Measurements from ENCODE around the gene WDR37.
"Not testable (repeated sequence)": the region's sequence is repeated elsewhere in the genome, so short reads cannot be mapped to it uniquely, and the experiment has no call there.

The WDR37 gene

GRCh38 chr10:1041514-1041913 is 14.7 kb upstream of the WDR37 start:
- no peak for DNase-seq (ENCODE audit: low spot score)

GRCh38 chr10:1043532-1043995 is 12.6 kb upstream of the WDR37 start:
- DNase-seq (ENCODE audit: low spot score) = peak; percentile 88

DNA sequence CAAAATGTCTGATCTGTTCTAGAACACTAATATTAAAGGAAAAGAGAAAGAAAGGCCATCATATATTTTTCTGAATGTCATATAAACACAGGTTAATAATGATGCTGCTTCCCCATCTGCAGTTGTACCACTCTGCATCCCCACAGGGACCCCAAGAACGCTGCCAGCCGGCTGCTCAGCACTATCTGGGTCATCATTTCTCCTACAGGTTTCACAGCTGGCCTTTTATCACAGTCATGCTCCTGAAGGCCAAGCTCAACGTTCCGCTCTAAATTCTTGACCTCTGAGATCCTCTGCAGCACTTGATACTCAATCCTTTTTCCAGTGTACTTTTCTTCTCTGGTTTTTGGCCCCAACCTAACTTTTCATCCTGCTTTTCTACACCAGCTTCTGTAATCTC is 12.0 kb upstream of the WDR37 start:
- peak; percentile 63 for DNase-seq (ENCODE audit: low spot score)

DNA sequence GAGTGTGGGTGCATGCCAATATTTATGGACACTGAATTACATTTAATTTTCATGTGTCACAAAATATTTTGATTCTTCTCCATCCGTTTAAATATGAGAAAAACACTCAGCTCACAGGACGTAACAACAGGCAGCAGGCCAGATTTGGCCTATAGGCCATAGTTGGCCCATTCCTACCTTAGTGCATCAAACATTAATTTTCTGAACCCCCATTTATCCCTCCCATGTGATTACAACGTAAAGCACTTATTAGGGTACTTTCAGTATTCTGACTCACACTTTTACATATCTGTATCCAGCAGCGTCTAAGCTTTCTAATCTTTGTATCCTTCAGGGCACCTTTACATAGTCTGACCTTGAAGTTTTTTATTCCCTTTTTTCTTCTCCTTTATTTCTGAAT is 11.2 kb upstream of the WDR37 start:
- DNase-seq (ENCODE audit: low spot score) = no peak

GRCh38 chr10:1045415-1045814 is 10.8 kb upstream of the WDR37 start:
- DNase-seq (ENCODE audit: low spot score) = no peak

DNA sequence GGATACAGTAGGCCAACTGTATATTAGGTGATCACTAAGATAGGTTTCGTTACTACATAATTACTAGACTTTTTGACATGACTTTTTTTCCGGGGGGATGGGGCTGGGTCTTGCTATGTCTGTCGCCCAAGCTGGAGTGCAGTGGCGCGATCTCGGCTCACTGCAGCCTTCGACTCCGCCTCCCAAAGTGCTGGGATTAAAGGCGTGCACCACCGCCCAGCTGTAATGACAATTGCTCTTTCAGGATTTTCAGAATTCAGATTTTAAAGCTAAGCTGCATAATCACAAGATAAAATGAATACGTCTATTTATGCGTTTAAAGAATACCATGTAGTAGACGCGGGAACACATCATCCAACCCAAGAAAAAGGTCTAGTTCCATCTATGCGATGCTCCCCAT is 8.2 kb upstream of the WDR37 start:
- peak; percentile 55 for DNase-seq (ENCODE audit: low spot score)

GRCh38 chr10:1048349-1048731 is 7.8 kb upstream of the WDR37 start:
- no peak for DNase-seq (ENCODE audit: low spot score)

DNA sequence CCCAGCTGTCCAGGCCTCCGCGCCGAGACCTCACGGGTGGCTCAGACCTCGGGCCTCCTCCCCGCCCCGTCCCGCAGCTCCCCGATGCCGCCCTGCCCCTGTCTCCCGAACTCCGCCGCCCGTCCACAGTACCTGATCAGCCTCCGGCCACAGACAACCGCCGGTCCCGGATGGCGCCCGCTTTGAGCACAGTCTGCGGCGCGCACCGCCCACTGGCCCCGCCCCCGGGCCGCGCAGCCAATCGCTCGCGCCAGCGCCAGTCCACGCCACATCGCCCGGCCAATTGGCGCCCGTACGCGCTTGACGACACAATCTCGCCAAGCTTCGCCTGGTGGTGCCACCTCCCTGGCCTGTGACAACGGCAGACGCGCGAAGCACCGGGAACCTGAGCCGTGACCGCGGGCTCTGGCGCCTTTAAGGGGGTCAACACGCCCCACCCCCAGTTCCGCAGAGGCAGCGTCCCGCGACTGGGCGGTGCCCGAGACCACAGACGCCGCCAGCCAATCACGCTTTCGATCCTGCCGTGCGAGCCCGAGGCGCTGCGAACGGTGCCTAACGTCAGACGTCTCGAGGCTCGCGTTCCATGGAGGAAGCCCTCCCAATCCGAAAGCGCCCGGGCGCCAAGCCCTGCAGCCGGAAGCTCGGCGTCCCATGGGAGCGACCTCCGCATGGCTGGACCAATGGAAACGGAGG is 7.3 kb upstream of the WDR37 start, which contains the start of gene IDI1:
TSS of gene IDI1 (minus strand) at position 388 of the 693 bp plus-strand sequence. CDS start at position 272, 116 bp downstream.
- peak; percentile 99 for DNase-seq (ENCODE audit: low spot score)

DNA sequence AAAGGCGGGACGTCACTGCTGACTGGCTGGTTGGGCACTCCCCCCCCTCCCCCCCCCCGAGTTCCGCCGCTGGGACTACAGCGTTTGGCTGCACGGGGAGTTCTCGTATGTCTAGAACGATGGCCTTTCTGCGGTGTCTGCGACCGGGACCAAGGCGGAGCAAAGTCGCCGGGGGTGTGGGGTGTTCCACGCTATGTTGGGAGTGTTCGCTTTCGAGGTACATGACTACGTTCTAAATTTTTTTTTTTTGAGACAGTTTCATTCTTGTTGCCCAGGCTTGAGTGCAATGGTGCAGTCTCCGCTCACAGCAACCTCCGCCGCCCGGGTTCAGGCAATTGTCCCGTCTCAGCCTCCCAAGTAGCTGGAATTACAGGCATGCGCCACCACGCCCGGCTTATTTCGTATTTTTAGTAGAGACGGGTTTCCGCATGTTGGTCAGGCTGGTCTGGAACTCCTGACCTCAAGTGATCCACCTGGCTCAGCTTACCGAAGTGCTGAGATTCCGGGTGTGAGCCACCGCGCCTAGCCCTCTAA is 6.7 kb upstream of the WDR37 start:
- DNase-seq (ENCODE audit: low spot score) = no peak

- peak; percentile 60 for DNase-seq (ENCODE audit: low spot score)
Measured at GRCh38 chr10:1050145-1050544, 6.0 kb upstream of the WDR37 start.

GRCh38 chr10:1050554-1050953 is 5.6 kb upstream of the WDR37 start:
- DNase-seq (ENCODE audit: low spot score) = peak; percentile 86

DNA sequence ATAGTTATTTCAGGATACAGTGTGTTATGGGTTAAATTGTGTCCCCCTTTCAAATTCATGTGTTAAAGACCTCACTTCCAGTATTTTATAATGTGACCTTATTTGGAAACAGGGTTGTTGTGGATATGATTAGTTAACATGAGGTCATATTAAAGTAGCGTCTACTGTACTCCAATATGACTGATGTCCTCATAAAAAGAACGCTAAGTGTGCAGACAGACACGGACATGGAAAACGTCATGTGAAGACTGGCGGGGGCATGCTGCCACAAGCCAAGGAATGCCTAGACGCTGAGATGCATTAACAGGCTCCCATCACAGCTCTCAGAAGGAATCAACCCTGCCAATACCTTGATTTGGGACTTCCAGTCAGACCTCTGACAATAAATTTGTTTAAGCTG is 1.5 kb upstream of the WDR37 start:
- DNase-seq (ENCODE audit: low spot score) = no peak

DNA sequence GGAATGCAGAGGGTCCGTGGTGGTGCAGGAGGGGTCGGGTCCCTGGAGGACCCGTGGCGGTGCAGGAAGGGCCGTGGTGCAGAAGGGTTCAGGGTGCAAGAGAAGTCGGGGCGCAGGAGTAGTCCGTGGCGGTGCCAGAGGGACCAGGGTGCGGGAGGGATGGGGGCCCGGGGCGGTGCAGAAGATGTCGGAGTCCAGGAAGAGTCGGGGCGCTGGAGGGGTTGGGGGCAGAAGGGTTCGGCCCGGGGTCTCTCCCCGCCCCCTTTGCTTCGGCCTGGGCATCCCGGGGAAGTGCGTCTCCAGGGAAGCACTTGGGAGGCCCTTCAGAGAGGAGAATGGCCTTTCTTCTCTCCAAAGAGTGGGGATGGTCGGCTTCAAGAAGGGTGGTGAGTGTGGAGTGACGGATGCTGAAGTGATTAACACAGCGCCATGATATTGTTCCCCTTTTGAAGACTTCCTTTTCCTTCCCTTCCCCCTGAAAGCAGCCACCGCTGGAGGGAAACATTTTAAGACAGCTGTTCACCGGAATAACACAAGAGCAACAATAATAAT is 997 bp downstream of the WDR37 start:
- DNase-seq (ENCODE audit: low spot score) = peak; percentile 58

GRCh38 chr10:1058017-1058416 is 1.8 kb downstream of the WDR37 start:
- DNase-seq (ENCODE audit: low spot score) = no peak

DNA sequence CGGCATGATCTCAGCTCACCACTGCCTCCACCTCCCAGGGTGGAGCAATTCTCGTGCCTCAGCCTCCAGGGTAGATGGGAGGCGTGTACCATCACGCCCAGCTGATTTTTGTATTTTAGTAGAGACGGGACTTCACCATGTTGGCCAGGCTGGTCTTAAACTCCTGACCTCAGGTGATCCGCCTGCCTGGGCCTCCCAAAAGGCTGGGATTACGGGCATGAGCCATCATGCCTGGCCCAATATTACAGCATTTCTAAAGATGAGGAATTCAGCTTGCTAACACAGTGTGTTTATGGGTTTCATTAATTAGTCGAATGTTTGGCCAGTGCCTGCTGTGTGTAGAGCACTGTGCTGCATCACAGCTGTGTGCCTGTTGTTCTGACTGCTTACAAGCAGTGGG is 3.7 kb downstream of the WDR37 start:
- DNase-seq (ENCODE audit: low spot score) = no peak

DNA sequence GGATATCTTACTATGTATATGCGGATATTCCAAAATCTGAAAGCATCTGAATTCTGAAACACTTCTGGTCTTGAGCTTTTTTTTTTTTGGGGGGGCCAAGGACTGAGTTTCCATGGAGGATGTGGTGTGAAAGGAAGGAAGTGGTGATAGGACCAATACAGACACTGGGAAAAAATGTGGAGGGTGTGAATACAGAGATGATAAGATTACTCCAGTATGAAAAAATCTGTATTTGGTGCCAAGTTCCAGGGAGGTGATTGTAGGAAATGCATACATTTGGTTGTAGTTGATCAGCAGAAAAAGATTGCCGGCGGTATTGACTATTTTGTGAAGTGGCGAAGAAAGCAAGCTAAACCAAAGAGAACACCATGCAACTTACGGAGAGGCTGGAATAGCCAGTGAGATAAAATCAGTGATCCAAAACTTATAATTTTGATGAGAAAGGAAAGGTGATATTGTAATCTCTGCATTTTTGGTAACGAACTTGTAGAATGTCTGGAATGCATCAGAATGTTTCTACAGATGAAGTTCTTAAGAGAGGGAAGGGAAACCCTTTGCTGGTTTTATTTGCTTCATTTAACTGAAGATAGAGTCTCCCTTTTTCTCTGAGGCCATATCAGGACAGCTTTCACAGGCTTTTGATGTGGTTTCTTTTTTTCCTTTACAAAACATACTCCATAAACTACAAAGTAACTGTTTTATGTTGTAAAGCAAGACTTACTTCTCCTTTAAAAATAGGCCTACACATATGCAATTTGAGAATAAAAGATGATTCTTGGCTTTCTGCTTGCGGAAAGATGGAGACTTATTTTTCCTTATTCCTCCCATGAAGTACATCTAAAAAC is 6.0 kb downstream of the WDR37 start:
- DNase-seq (ENCODE audit: low spot score) = no peak

- DNase-seq (ENCODE audit: low spot score) = no peak
Measured at GRCh38 chr10:1063232-1063865, 7.2 kb downstream of the WDR37 start.

DNA sequence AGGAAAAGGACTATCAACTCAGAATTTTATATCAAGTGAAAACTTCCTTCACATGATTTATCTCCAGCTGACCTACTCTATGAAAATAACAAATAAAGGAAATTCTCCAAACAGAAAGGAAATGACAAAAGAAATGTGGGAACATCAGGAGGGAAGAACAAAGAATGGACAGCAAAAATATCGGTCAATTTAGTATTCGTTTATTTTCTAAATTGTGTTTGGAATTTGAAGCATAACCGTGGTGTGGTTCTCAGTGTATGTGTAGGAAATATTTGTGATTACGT is 8.7 kb downstream of the WDR37 start:
- DNase-seq (ENCODE audit: low spot score) = no peak

DNA sequence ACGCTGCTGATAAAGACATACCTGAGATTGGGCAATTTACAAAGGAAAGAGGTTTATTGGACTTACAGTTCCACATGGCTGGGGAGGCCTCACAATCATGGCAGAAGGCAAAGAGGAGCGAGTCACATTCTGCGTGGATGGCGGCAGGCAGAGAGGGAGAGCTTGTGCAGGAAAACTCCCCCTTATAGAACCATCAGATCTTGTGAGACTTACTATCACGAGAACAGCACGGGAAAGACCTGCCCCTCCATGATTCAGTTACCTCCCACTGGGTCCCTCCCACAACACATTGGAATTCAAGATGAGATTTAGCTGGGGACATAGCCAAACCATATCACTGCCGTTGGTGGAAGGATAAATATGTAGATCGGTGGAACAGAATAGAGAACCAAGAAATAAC is 10.5 kb downstream of the WDR37 start:
- DNase-seq (ENCODE audit: low spot score) = not testable (repeated sequence)

DNA sequence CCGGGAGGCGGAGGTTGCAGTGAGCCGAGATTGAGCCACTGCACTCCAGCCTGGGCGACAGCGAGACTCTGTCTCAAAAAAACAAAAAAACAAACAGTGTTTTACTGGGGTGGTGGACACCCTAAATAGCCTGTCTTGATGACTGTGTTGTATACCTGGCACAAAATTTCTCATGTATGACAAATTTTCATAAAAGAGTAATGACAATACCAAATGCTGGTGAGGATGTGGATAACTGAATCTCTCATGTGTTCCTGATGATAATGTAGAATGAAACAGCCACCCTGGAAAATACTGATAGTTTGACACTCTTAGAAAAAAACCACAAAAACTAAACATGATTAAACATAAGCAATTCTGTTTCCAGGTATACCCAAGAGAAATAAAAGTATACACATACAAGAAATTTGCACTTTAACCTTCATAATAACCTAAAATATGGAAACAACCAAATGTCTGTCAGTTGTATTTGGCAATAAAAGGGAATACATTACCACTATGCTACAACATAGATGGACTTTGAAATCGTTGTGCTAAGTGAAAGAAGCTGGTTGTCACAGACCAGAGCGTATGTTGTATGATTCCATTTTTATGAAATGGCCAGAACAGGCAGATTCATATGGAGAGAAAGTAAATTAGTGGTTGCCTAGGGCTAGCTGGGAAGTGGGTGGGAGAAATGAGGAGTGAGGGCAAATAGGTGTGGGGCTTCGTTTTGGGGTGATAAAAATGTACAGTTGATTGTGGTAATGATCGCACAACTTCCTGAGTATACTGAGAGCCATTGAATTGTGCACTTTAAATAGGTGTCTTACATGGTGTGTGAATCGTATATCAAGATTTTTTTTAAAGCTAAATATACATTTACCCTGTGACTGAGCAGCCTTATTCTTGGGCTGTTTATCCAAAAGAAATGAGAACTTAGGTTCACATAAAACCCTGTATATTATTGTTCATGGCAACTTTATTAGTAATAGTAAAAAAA is 12.5 kb downstream of the WDR37 start:
- no peak for DNase-seq (ENCODE audit: low spot score)

- no peak for DNase-seq (ENCODE audit: low spot score)
Measured at GRCh38 chr10:1070919-1071318, 14.7 kb downstream of the WDR37 start.
